Stimulated activated CD8-positive, alpha-beta memory T cell treated with anti-CD3 and anti-CD28 coated beads, Interleukin-15, amount 100 ng/mL, for 4 hours (primary cell): ENCODE data around the gene DEPP1.
A peak's percentile ranks its signal among the peaks of the same experiment; 100 is the strongest.

Source experiments
- DNase-seq, 2 donors: peaks; one replicate each; pipeline ENCODE4 v3.0.0-alpha.2; 2020; ENCODE audit warnings: low read depth in 2 of 2

The DEPP1 gene

DNA sequence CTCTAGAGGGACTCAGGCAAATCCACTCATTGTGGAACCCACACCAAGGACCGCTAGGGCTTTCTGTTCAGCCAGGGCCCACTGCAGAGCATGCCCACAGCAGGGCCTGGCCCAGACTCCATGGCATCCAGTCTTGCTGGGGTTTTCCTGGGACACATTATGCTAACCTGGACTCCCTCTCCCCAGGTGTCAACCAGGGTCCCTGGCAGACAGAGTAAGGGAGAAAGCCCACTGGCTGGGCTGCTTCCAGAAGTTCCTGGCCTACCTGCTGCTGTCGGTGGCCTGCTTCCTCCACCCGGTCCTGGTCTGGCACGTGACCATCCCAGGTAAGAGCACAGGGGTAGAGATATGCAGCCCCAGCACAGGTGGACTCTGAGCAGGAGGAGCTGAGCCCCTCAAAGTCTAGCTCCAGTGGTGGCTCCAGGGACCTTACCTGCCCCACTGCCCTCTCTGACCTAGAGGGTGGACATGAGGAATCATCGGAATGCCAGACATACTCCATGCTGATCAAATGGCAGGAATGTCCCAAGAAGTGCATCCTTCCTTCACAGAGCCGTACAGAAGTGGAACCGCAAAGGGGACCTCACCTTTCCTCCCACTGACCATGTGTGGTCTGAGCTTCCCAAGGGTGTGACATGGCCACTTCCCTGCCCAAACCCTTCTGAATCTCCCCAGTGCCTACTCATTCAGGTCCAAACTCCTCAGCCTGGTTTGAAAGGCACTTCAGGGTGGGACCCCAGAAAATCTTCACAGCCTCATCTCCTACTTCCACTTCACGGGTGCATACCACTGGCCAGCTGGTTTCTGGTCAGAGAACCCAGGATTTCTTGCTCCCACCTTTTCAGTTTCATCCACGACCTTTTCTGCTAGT lies 44.9 kb downstream of the DEPP1 start:
- DNase-seq = no peak

DNA sequence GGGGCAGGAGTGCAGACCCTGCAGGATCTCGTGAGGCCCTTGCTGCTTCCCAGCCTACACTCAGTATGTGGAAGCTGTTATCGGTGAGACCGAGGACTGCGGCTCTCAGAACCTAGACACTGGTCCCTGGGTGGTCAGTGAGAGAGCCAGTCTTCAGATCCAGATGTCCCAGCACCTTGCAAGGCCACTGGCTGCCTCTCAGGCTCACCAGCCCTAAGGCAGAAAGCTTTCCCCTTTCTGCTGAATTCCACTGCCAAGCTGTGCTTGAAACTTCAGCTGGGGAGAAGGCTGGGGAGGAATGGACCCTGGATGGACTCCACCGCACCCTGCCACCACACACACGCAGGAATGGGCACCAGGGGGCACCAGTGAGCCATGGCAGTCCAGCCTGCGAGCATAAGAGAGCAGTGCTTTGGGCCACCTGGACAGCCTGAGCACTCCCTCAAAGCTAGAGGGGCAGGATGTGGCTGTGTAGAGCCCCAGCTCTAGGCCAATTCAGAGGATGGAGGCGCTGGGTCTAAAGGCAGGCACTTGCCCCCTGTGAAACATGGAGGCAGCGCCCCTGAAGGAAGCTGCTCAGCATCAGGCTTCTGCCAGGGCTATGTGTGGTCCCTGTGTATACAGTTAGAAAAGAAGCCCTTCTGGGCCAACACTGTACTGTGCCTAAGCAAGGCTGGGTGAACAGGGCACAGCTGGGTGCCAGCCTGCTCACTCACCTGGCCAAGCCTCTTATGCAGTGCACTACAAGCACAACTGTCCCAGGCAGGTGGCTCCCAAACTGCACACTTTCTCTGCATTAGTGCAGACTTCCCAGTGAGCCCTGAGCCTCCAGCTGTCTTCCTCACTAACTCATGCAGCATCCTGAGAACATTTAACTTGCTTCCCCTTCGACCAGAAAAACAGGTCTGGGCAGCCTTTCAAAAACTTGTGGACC lies 45.8 kb downstream of the DEPP1 start:
- peak; percentile 43 to 58 for DNase-seq

GRCh38 chr10:44931621-44932516 lies 46.7 kb downstream of the DEPP1 start:
- no peak for DNase-seq

DNA sequence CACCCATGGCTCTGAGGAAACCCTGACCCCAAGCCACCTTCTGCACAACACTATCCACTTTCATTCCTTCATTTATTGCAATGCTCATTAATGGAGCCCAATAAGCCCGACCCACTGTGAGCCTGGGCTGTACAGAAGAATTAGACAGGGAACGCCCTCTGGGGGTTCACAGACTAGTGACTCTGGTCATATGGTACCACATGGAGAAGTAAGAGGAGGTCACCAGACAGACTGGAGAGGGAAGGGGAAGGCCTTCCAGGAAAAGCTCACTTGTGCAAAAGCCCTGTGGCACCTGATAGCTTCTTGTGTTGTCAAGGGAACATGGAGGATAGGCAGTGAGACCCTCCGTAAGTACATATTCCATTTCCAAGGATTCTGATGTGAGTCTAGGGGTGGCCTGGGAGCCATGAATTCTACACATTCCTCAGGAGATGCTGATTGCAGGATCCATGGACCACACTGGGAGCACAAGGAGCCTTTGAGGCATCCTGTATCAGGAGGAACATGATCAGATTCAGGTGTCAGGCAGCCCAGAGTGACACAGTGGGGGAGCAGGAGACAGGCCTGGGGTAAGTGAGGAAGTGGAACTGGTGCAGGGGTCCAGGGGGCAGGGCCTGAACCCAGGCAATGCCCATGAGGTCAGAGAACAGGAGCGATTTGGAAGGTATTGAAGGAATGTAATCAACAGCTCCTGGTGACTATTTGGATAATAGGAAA lies 47.5 kb downstream of the DEPP1 start:
- DNase-seq = no peak

DNA sequence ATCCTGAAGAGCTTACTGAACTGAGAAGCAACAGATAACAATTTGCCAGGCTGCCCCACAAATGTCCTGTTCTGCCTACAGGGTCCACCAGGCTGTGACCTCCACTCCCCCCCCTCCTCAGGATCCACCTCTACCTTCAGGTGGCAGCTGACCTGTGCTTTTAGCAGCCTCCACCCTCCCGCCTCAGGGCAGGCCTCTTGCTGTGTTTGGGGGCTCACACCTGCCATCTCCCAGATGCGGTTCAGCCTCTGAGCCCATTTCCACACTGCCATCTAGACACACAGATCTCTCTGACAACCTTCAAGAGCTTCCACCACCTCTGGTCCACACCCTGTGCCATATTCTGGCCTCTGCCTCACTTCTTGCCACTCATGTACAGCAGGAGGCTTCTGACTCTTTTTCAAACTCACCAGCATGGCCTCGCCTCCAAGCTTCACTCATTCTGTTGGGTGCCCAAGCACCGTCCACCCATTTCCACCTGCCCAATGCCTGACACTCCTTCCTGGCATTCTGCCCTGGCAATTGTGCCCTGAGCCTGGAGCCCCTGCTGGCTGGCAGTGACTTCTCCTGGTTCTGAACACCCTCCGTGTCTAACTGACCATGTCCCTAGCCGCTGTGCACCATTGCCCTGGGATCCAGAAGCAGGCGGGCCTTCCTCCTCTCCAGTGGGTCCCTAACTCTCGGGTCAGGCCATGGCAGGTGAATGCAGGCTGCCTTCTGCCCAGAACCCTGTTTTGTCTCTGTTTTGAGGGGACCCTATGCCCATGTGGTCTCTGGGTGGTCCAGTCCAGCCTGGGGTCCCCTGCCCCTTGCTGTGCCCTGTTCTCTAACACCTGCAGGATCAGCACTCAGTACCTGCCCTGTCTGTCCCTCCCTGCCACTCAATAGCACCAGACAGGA lies 49.0 kb downstream of the DEPP1 start:
- DNase-seq = no peak

GRCh38 chr10:44928462-44928861 lies 50.1 kb downstream of the DEPP1 start:
- DNase-seq = no peak

DNA sequence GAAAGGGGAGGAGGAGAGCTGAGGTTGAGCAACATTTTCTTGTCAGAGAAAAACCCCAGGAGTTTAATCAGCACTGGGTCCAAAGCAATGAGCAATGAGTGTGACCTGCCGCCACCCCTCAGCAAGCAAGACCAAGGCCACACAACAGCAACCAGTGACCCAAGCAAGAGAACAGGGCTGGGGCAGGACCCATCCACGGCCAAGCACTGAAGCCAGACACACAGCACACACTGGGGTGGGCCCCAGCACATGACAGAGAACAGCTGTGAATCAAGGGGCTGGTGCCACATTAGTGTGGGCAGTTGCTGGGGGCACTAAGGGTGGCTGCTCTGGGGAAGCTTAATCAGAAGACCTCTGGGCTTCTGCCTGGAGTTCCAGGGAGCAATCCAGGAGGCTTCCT lies 51.3 kb downstream of the DEPP1 start:
- no peak for DNase-seq

GRCh38 chr10:44926751-44927351 lies 51.8 kb downstream of the DEPP1 start:
- DNase-seq = no peak
